ENCODE data around the gene MTR.

Gene MTR

GRCh38 chr1:236864211-236864610 is 69.1 kb downstream of the MTR start:
- no peak for DNase-seq (ENCODE audit: low spot score)

- no peak for DNase-seq (ENCODE audit: low spot score)
Observed at GRCh38 chr1:236864996-236865817, 70.1 kb downstream of the MTR start.

GRCh38 chr1:236865818-236866155 is 70.7 kb downstream of the MTR start:
- no peak for DNase-seq (ENCODE audit: low spot score)

- peak; percentile 38 for DNase-seq (ENCODE audit: low spot score)
Observed at GRCh38 chr1:236868625-236869467, 73.8 kb downstream of the MTR start.

GRCh38 chr1:236869911-236870310 is 74.8 kb downstream of the MTR start:
- DNase-seq (ENCODE audit: low spot score), result no peak

- no peak for DNase-seq (ENCODE audit: low spot score)
Observed at GRCh38 chr1:236870721-236871120, 75.6 kb downstream of the MTR start.

GRCh38 chr1:236872075-236872666 is 77.1 kb downstream of the MTR start:
- no peak for DNase-seq (ENCODE audit: low spot score)

GRCh38 chr1:236875975-236876374 is 80.9 kb downstream of the MTR start:
- no peak for DNase-seq (ENCODE audit: low spot score)

GRCh38 chr1:236877661-236878060 is 82.6 kb downstream of the MTR start:
- DNase-seq (ENCODE audit: low spot score), result no peak

- no peak for DNase-seq (ENCODE audit: low spot score)
Observed at GRCh38 chr1:236880209-236880608, 85.1 kb downstream of the MTR start.

GRCh38 chr1:236882678-236883077 is 87.6 kb downstream of the MTR start:
- DNase-seq (ENCODE audit: low spot score), result no peak

GRCh38 chr1:236886199-236886598 is 91.1 kb downstream of the MTR start:
- no peak for DNase-seq (ENCODE audit: low spot score)

- no peak for DNase-seq (ENCODE audit: low spot score)
Observed at GRCh38 chr1:236887081-236887480, 92.0 kb downstream of the MTR start.

- no peak for DNase-seq (ENCODE audit: low spot score)
Observed at GRCh38 chr1:236888126-236888525, 93.0 kb downstream of the MTR start.

- DNase-seq (ENCODE audit: low spot score), result no peak
Observed at GRCh38 chr1:236888903-236889302, 93.8 kb downstream of the MTR start.

- no peak for DNase-seq (ENCODE audit: low spot score)
Observed at GRCh38 chr1:236890152-236891056, 95.3 kb downstream of the MTR start.

GRCh38 chr1:236893626-236894545 is 98.8 kb downstream of the MTR start:
- no peak for DNase-seq (ENCODE audit: low spot score)

GRCh38 chr1:236895665-236896387 is 100.7 kb downstream of the MTR start:
- DNase-seq (ENCODE audit: low spot score), result no peak

GRCh38 chr1:236896716-236897115 is 101.6 kb downstream of the MTR start:
- no peak for DNase-seq (ENCODE audit: low spot score)

Data from HuH-7 (cell line).